ENCODE measurements around the gene UFM1. TPM values are rescaled to one million over a fixed set of nuclear protein-coding genes. Genes with fewer than 3 reads are reported as not detected.
A peak's percentile ranks its signal among the peaks of the same experiment; 100 is the strongest.
"Not testable (repeated sequence)": the region's sequence is repeated elsewhere in the genome, so short reads cannot be mapped to it uniquely, and the experiment has no call there.

The UFM1 gene
- total RNA-seq = 32.3 TPM
- long read RNA-seq, transcript UFM1-201 (6 exons, 3,138 nt) = major isoform, 62 of 86 reads
- long read RNA-seq, partial matches to known transcripts = 10 of 86 reads
- long read RNA-seq, other reads (novel, unspliced or antisense) = 14 of 86 reads

GRCh38 chr13:38349390-38350113 lies at the start of gene UFM1:
Gene UFM1, plus strand, starts transcription at chr13:38349851. Its CDS starts 69 bp downstream, at chr13:38349920.
- DNase-seq (ENCODE audit: low spot score) = peak; percentile 94
- intact Hi-C loops (cut with DNase I) = no loop called here

GRCh38 chr13:38301236-38301635 lies 48.4 kb upstream of the UFM1 start:
- no peak for DNase-seq (ENCODE audit: low spot score)
- intact Hi-C loops (cut with DNase I) = no loop called here

DNA sequence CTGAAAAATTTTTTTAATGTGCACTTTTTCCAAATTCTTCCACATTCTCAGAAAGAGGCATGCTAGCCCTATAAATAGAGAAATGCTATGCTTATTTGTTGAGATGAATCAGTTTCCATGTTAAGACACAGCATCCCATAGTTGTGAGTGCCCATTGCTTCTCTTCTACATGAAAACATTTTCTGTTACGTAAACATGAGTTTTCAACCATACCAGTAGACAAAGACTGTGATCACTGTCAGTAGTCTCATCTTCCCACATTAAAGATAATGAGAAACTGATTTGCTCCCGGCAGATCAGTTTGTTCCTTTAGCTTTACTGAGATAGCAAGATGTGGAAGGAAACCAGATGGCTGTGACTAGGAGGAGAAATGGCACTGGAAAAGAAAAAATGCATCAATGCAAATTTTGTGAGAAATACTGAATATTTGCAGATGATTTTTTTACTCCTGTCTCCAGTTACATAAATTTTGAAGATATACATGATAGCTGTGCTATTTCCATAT lies 45.8 kb upstream of the UFM1 start:
- intact Hi-C loops (cut with DNase I) = no loop called here
- DNase-seq (ENCODE audit: low spot score) = no peak

GRCh38 chr13:38308736-38309135 lies 40.9 kb upstream of the UFM1 start:
- no peak for DNase-seq (ENCODE audit: low spot score)
- intact Hi-C loops (cut with DNase I) = no loop called here

GRCh38 chr13:38309397-38309796 lies 40.3 kb upstream of the UFM1 start:
- intact Hi-C loops (cut with DNase I) = no loop called here
- no peak for DNase-seq (ENCODE audit: low spot score)

DNA sequence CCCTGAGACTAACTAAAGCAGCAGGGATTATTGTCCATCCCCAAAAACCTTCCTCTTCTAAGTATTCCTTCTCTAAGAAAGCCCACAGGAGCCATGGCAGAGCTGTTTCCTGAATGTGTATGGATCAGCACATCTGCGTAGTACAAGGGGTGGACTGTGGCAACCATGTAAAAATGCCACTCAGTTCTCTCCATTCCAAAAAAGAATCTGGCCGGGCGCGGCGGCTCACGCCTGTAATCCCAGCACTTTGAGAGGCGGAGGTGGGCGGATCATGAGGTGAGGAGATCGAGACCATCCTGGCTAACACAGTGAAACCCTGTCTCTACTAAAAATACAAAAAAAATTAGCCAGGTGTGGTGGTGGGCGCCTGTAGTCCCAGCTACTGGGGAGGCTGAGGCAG lies 38.5 kb upstream of the UFM1 start:
- DNase-seq (ENCODE audit: low spot score); intact Hi-C loops (cut with DNase I): not testable (repeated sequence)

GRCh38 chr13:38316129-38316528 lies 33.5 kb upstream of the UFM1 start:
- no peak for DNase-seq (ENCODE audit: low spot score)
- intact Hi-C loops (cut with DNase I) = no loop called here

- intact Hi-C loops (cut with DNase I) = no loop called here
- DNase-seq (ENCODE audit: low spot score) = no peak
These were observed 28.0 kb upstream of the UFM1 start for GRCh38 chr13:38321654-38322053.

- intact Hi-C loops (cut with DNase I) = no loop called here
- no peak for DNase-seq (ENCODE audit: low spot score)
These were observed 24.2 kb upstream of the UFM1 start for GRCh38 chr13:38325426-38325825.

DNA sequence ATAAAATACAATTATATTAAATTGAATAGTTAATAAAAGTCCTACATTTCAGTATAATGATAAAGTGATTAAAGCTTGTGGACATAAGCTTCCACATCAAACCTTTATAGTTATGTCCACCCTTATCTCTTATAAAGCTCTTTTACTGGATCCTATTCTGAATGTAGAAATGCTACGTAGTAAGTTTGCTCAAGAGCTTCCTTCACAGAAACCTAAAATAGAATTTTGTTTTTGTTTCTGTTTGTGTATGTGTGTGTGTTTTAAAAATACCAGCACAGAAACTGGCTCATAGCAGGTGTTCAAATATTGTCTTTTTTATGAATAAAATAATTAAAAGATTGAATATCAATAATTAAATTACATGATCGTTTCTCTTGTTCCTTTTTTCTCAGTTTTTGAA lies 21.0 kb upstream of the UFM1 start:
- intact Hi-C loops (cut with DNase I) = no loop called here
- no peak for DNase-seq (ENCODE audit: low spot score)

- no peak for DNase-seq (ENCODE audit: low spot score)
- intact Hi-C loops (cut with DNase I) = no loop called here
These were observed 14.8 kb upstream of the UFM1 start for GRCh38 chr13:38334845-38335244.

DNA sequence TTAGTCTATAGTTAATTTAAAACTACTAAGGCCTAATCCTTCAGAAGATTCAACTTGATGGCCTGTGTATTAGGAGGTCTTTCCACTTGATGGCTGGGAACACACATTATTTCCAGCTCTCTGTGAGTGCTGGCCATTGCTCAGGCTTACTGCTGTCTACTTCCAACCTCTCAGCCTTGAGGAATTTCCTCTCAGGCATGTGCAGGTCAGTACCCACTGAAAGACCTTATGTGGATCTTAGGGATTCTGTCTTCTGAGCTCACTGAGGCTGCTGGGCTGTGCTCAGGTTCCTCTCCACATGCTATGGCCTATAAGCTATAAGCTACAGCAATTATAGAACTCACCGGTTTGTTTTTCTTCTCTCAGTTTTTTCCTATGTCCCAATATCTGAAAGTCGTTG lies 11.6 kb upstream of the UFM1 start:
- intact Hi-C loops (cut with DNase I) = no loop called here
- DNase-seq (ENCODE audit: low spot score) = no peak

DNA sequence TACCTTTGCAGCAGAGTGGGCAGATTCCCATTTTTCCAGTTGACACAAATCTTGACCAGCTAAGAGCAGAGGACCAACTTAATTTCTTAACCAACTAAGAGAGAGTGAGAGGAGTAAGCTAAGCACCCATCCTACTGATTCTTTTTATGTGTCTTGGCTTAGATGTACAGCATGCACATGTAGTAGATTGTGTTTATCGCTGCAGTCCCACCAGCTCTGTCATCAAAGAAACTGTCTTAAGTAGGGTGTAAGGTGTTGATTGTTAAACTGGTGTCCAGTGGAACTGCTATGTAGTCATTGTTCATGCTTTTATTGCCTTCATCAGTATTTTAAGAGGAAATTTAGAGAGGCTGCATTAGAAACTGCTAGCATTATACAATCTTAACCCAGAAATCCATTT lies 9.0 kb upstream of the UFM1 start:
- intact Hi-C loops (cut with DNase I) = no loop called here
- DNase-seq (ENCODE audit: low spot score) = no peak

DNA sequence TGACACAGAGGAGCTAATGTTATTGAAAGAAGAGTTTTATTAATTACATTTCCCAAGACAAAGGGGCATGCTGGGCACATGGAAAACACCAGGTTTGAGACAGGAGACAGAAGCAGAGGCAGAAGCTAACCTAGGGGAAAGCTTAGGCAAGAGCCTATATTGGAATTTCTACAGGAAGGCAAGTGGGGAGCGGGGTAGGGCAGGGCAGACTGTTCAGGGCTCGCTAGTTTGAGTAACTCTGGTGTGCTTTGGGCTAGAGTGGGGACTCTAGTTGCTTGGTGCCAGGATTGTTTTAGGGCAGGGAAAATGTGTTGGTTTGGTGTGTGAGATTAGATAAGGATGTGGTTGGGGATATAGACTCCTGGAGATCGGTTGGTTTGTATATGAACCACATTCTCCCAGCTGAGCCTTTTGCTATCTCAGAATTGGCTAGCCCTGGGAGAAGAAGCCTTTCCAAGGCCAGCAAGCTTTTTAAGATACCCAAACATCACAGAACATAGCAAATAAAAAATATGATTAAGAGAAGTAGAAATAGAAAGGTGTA lies 8.4 kb upstream of the UFM1 start:
- DNase-seq (ENCODE audit: low spot score) = no peak
- intact Hi-C loops (cut with DNase I) = no loop called here

GRCh38 chr13:38346764-38347163 lies 2.9 kb upstream of the UFM1 start:
- no peak for DNase-seq (ENCODE audit: low spot score)
- intact Hi-C loops (cut with DNase I) = no loop called here

GRCh38 chr13:38348861-38349389 lies 726 bp upstream of the UFM1 start:
- no peak for DNase-seq (ENCODE audit: low spot score)
- intact Hi-C loops (cut with DNase I) = no loop called here

DNA sequence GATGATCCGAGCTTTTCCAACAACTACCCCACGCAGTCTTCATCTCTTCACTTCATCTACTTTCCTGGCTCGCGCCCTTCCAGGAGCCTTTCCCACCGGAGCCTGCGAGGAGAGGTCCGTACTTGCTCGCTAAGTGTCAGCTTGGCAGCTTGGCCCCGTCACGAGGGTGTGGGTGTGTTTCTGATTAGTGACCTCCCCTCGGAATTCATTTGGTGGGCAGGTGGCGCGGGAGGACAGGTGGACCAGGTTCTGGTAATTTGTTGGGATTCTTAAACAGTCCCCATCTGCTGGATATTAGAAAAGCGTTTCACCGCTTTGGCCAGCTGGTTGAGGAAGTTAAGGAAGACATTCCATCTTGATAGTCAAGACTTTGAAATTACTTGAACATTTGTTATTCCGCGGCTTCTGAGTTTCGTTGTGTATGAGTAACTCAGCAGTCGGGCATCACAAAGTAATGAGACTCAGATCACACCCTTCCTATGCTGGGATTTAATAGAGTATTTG lies 515 bp downstream of the UFM1 start:
- peak; percentile 82 for DNase-seq (ENCODE audit: low spot score)
- intact Hi-C loops (cut with DNase I) = no loop called here

- no peak for DNase-seq (ENCODE audit: low spot score)
- intact Hi-C loops (cut with DNase I) = no loop called here
These were observed 6.0 kb downstream of the UFM1 start for GRCh38 chr13:38355595-38356119.

GRCh38 chr13:38358684-38359083 lies 9.0 kb downstream of the UFM1 start:
- DNase-seq (ENCODE audit: low spot score) = no peak
- intact Hi-C loops (cut with DNase I) = no loop called here

DNA sequence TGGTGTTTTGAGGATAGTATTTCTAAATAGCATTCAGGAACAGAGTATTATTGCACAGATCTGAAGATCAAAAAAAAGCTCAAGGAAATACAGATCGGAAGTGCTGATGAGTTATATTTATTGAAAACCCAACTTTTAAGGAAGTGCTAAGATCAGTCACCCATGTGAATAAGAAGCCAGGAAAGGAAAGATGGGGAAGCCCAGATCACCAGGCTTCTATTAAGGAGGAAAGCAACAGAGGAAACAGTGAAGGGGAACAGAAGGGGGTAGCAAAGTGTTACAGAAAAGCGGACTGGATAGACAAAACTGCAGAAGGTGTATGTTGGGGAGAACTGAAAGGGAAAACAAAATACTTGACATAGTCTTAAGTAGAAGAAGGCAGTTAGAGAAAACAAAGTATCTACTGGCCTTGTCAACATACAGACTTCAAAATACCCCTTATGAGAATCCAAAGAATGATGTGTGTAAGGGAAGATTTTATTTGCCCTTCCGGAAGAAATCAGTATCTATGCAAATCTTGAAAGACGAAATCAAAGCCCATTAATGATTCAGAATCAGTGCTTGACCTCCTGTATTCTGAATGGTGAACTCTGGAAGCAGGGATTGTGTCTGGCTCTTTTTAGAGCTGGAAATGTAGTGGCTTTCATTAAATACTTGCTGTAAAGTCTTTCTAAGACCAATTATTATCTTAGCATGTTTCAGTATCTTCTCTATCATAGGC lies 12.1 kb downstream of the UFM1 start:
- no peak for DNase-seq (ENCODE audit: low spot score)
- intact Hi-C loops (cut with DNase I) = no loop called here

Measured in cardiac septum (tissue), 1 donor.